Smooth muscle cell (in vitro differentiated cells): ENCODE measurements around the gene GRK3. TPM values are rescaled to one million over a fixed set of nuclear protein-coding genes. Genes with fewer than 3 reads are reported as not detected.

Experiments used
- DNase-seq: peaks from one replicate; lab custom pipeline; 2025; ENCODE audit not compliant: unreplicated experiment; lab: John Stamatoyannopoulos, UW
- H2AFZ ChIP-seq: fragments of 200-600 bp; sonication (generic); 2 replicates; pipeline ENCODE4 v1.6.0; 2016; ENCODE audit warnings: antibody characterized with exemption, low read depth, mild to moderate bottlenecking
- H3F3A ChIP-seq: fragments of 200-600 bp; sonication (generic); 2 replicates; pipeline ENCODE4 v1.6.0; 2017; ENCODE audit warnings: antibody characterized with exemption, low read depth
- H3K27ac ChIP-seq: fragments of 200-600 bp; sonication (generic); 2 replicates; pipeline ENCODE4 v1.5.1; 2016; ENCODE audit warnings: low read depth, mild to moderate bottlenecking
- H3K27me3 ChIP-seq: fragments of 200-600 bp; sonication (generic); 2 replicates; pipeline ENCODE4 v1.6.1; 2016; ENCODE audit warnings: low read depth, mild to moderate bottlenecking
- H3K36me3 ChIP-seq: fragments of 200-600 bp; sonication (generic); 2 replicates; pipeline ENCODE4 v1.5.1; 2016; ENCODE audit warnings: low read depth
- H3K4me1 ChIP-seq: fragments of 200-600 bp; sonication (generic); 2 replicates; pipeline ENCODE4 v1.5.1; 2016; ENCODE audit warnings: low read depth
- H3K4me2 ChIP-seq: fragments of 200-600 bp; sonication (generic); 2 replicates; pipeline ENCODE4 v1.6.0; 2016; ENCODE audit warnings: mild to moderate bottlenecking
- H3K4me3 ChIP-seq: fragments of 200-600 bp; sonication (generic); 2 replicates; pipeline ENCODE4 v1.5.1; 2016; ENCODE audit warnings: mild to moderate bottlenecking
- H3K79me2 ChIP-seq: fragments of 200-600 bp; sonication (generic); 2 replicates; pipeline ENCODE4 v1.6.0; 2016; ENCODE audit warnings: low read depth, mild to moderate bottlenecking
- H3K9ac ChIP-seq: fragments of 200-600 bp; sonication (generic); 2 replicates; pipeline ENCODE4 v1.6.0; 2016; ENCODE audit warnings: low read depth
- H3K9me3 ChIP-seq: fragments of 200-600 bp; sonication (generic); replicated peaks from 2 replicates; pipeline ENCODE4 v1.5.1; 2016; ENCODE audit warnings: low read depth
- H4K20me1 ChIP-seq: fragments of 200-600 bp; sonication (generic); 2 replicates; pipeline ENCODE4 v1.6.0; 2016; ENCODE audit warnings: low read depth
- WGBS: methylation state at CpG from one replicate; pipeline ENCODE4 v1.1.7; 2016; ENCODE audit warnings: low lambda C conversion rate; 5-methylcytosine and 5-hydroxymethylcytosine counted together
- polyA plus RNA-seq: library from polyadenylated mRNA; unstranded; fragments of >200 nt; fragmentation: Nextera tagmentation; extraction: Ambion mirVana; gene quantifications from 2 replicates; pipeline ENCODE4 v1.2.1, GENCODE V29; 2016
- total RNA-seq: library from RNA; depleted of rRNA; stranded (reverse); fragments of >200 nt; gene quantifications from 2 replicates; pipeline ENCODE4 v1.2.3, GENCODE V29; 2014
- TF ChIP-seq, protein P1 (sequence below): fragments of 200-600 bp; sonication (generic); IDR thresholded peaks from 2 replicates; pipeline ENCODE4 v1.5.1; 2017; ENCODE audit warnings: borderline replicate concordance, mild to moderate bottlenecking, antibody characterized with exemption; ENCODE audit not compliant: insufficient read depth, poor library complexity, severe bottlenecking

The GRK3 gene
- total and polyA plus RNA-seq, 2 experiments from 2014 or later, result 1.0 to 4.6 TPM

DNA sequence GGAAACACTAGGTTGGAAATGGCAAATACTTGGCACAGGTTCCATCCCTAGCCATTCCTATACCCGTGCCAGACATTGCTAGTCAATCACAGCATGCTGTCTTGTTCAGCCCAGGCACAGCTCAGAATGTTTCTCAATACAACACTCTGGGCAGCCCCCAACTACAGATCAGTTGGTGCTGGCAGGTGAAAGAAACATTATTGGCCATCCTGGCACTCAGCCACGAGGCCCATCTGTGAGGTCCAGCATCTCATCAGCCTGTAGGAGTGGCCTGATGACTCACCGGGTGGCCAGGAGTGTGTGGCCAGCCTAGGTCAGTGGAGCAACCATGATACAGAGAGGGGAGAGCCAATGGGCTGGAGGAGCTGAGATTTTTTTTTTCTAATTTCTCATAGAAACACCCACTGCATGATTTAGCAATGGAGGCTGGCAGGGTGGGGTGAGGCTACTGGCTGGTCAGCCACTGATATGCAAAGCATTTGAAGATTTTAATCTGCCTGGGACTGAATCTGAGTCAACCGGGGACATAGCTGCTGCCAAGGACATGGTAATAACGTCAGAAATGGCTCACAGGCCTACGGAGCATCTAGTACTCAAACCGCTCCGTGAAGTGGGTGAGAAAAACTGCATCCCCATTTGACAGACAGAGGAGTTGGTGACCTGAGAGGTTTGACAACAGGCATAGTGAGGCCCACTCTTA, 182.9 kb downstream of the GRK3 start:
- 55% methylated on average over 8 of the region's 8 CpGs for WGBS
- H2AFZ ChIP-seq, result no peak overlapping the region
- no peak overlapping the region for H3K4me3 ChIP-seq
- H3K9ac ChIP-seq, result no peak overlapping the region
- H3K4me2 ChIP-seq, result no peak overlapping the region
- no peak overlapping the region for H3K27ac ChIP-seq
- no peaks in the 10 kb centered on the region for H3F3A ChIP-seq
- H4K20me1 ChIP-seq, result no peaks in the 10 kb centered on the region
- H3K36me3 ChIP-seq, result no peaks in the 10 kb centered on the region
- no peaks in the 10 kb centered on the region for H3K79me2 ChIP-seq
- H3K27me3 ChIP-seq, result no peaks in the 10 kb centered on the region
- no peak for DNase-seq
- no peaks in the 10 kb centered on the region for H3K4me1 ChIP-seq
- TF ChIP-seq, protein P1, sequence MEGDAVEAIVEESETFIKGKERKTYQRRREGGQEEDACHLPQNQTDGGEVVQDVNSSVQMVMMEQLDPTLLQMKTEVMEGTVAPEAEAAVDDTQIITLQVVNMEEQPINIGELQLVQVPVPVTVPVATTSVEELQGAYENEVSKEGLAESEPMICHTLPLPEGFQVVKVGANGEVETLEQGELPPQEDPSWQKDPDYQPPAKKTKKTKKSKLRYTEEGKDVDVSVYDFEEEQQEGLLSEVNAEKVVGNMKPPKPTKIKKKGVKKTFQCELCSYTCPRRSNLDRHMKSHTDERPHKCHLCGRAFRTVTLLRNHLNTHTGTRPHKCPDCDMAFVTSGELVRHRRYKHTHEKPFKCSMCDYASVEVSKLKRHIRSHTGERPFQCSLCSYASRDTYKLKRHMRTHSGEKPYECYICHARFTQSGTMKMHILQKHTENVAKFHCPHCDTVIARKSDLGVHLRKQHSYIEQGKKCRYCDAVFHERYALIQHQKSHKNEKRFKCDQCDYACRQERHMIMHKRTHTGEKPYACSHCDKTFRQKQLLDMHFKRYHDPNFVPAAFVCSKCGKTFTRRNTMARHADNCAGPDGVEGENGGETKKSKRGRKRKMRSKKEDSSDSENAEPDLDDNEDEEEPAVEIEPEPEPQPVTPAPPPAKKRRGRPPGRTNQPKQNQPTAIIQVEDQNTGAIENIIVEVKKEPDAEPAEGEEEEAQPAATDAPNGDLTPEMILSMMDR, result no peak
- H3K9me3 ChIP-seq, result no peaks in the 10 kb centered on the region

DNA sequence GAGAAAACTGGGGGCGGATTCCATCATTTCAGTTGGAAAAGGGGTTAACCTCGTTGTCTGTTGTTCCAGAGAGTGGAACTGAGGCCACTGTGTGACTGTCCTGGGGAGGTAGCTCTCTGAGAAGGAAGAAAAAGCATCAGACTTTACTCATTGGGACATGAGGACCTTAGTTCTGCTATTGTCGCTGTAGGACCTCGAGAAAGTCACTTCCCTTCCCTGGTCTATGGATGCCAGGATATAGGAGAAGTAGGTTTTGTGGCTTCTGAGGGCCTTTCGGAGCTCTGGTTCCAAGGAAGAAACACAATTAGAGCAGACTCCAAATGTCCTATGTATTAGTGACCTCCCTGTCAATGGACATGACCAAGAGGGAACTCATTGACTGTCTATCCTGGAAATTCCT, 183.7 kb downstream of the GRK3 start:
- H3K27me3 ChIP-seq, result no peaks in the 10 kb centered on the region
- TF ChIP-seq, protein P1, result no peak
- no peak overlapping the region for H3K4me3 ChIP-seq
- no peaks in the 10 kb centered on the region for H4K20me1 ChIP-seq
- no peak overlapping the region for H3K4me2 ChIP-seq
- no peak overlapping the region for H2AFZ ChIP-seq
- no peak overlapping the region for H3K27ac ChIP-seq
- no peaks in the 10 kb centered on the region for H3K9me3 ChIP-seq
- no peaks in the 10 kb centered on the region for H3F3A ChIP-seq
- DNase-seq, result no peak
- no peaks in the 10 kb centered on the region for H3K36me3 ChIP-seq
- H3K4me1 ChIP-seq, result no peaks in the 10 kb centered on the region
- H3K9ac ChIP-seq, result no peak overlapping the region
- H3K79me2 ChIP-seq, result no peaks in the 10 kb centered on the region
- 97% methylated on average over 5 of the region's 5 CpGs for WGBS

DNA sequence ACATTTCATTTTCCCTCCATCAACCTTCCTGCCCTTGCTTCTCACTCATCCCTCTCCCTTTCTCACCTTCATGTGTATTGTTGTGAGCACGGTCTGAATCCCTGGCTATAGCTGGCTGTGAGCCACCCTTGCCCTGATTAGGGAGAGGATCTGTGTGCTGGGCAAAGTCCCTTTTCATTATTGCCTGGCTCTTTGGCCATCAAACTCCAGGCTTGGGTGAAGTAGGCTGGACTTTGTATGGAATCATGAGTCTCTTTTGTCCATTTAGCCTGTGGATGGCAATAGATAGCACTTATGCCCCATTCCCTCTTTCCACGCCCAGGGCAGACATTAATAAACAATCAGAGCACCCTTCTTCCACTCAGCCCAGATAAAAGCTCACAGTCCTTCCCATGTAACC, 184.2 kb downstream of the GRK3 start:
- no peak overlapping the region for H3K4me3 ChIP-seq
- H3K4me1 ChIP-seq, result no peaks in the 10 kb centered on the region
- H3K27ac ChIP-seq, result no peak overlapping the region
- TF ChIP-seq, protein P1, result no peak
- DNase-seq, result no peak
- H2AFZ ChIP-seq, result no peak overlapping the region
- no peaks in the 10 kb centered on the region for H4K20me1 ChIP-seq
- H3K36me3 ChIP-seq, result no peaks in the 10 kb centered on the region
- H3K27me3 ChIP-seq, result no peaks in the 10 kb centered on the region
- no peaks in the 10 kb centered on the region for H3K9me3 ChIP-seq
- 76% methylated on average over 2 of the region's 2 CpGs for WGBS
- H3K9ac ChIP-seq, result no peak overlapping the region
- H3F3A ChIP-seq, result no peaks in the 10 kb centered on the region
- no peak overlapping the region for H3K4me2 ChIP-seq
- H3K79me2 ChIP-seq, result no peaks in the 10 kb centered on the region
